ENCODE measurements around the gene GADL1. TPM values are rescaled to one million over a fixed set of nuclear protein-coding genes. Genes with fewer than 3 reads are reported as not detected.

GADL1 gene
- total RNA-seq, 1 experiment from 2014 or later, result 0.09 TPM

DNA sequence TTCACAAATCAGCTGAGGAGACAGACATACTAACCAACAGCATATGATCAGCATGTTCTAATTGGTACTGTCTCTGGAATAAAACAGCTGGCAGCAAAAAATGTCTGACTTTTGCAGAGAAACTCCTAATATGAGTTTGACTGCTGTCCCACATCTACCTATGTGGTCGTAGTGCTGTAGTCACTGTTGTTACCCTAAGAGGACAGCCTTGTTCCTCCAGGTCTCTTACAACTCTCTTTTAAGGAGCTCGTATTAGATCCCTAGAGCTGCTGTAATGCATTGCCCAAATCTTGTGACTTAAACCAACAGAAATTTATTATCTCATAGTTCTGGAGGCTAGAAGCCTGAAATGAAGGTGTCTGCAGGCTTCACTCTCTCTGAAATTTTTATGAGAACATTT is 195.9 kb downstream of the GADL1 start:
- Mint-ChIP-seq H3K4me1 (peaks cover 33 to 43% of the 10 kb centered on the region in 2 experiments), H3K27me3 (ENCODE audit: low read depth) (no peaks in the 10 kb centered on the region), H3K4me3 (no peak overlapping the region), H3K27ac (no peak overlapping the region), H3K9me3 (peaks cover 20 to 28% of the 10 kb centered on the region in 2 experiments), H3K36me3 (ENCODE audit: insufficient read depth in 1 of 3, low read depth in 3 of 3) (peaks cover 27 to 32% (median 28%) of the 10 kb centered on the region in 3 experiments)
- H3K4me1 ChIP-seq (ENCODE audit: insufficient read depth, low read length), result peaks cover 6% of the 10 kb centered on the region; the same call in 1 of the 2 replicates
- no peak overlapping the region for H3T11ph ChIP-seq (ENCODE audit: low read length)
- TF ChIP-seq, protein P1, sequence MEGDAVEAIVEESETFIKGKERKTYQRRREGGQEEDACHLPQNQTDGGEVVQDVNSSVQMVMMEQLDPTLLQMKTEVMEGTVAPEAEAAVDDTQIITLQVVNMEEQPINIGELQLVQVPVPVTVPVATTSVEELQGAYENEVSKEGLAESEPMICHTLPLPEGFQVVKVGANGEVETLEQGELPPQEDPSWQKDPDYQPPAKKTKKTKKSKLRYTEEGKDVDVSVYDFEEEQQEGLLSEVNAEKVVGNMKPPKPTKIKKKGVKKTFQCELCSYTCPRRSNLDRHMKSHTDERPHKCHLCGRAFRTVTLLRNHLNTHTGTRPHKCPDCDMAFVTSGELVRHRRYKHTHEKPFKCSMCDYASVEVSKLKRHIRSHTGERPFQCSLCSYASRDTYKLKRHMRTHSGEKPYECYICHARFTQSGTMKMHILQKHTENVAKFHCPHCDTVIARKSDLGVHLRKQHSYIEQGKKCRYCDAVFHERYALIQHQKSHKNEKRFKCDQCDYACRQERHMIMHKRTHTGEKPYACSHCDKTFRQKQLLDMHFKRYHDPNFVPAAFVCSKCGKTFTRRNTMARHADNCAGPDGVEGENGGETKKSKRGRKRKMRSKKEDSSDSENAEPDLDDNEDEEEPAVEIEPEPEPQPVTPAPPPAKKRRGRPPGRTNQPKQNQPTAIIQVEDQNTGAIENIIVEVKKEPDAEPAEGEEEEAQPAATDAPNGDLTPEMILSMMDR (conservative IDR thresholded peaks at IDR 0.05), result no peak
- H2AFZ ChIP-seq (ENCODE audit: low read length), result no peak overlapping the region
- H2BK12ac ChIP-seq (ENCODE audit: insufficient read length, low read depth, low read length), result no peak overlapping the region
- no peaks in the 10 kb centered on the region for H3K23me2 ChIP-seq (ENCODE audit: insufficient read length, low read depth, low read length, poor library complexity, severe bottlenecking)
- no peak overlapping the region for H4K8ac ChIP-seq (replicated peaks; ENCODE audit: insufficient read length, low read depth, low read length)
- no peak overlapping the region for H4K91ac ChIP-seq (ENCODE audit: insufficient read length, low read depth, low read length)
- no peak for DNase-seq
- no peaks in the 10 kb centered on the region for H4K20me1 ChIP-seq (ENCODE audit: control insufficient read depth, insufficient read depth, insufficient read length)
- H2BK5ac ChIP-seq (ENCODE audit: insufficient read length, low read length), result no peak overlapping the region
- no peak overlapping the region for H2BK15ac ChIP-seq (ENCODE audit: low read depth, low read length)
- H3K14ac ChIP-seq (ENCODE audit: insufficient read depth, low read length), result no peak overlapping the region
- no peak overlapping the region for H3K4me2 ChIP-seq (ENCODE audit: insufficient read depth, insufficient read length, low read length)
- no peak overlapping the region for H3K56ac ChIP-seq (ENCODE audit: insufficient read length, low read depth, low read length)
- H3K9ac ChIP-seq (ENCODE audit: extremely low read depth, insufficient read length, low read length), result no peak overlapping the region
- H2BK20ac ChIP-seq (ENCODE audit: low read depth, low read length, poor library complexity, severe bottlenecking), result no peak overlapping the region
- peaks cover 10% of the 10 kb centered on the region for H3K9me3 ChIP-seq (ENCODE audit: control insufficient read depth, low read depth, low read length)
- no peak overlapping the region for H3K27ac ChIP-seq (ENCODE audit: insufficient read length, low read depth, low read length)
- H3K79me2 ChIP-seq (ENCODE audit: insufficient read depth, low read length), result no peaks in the 10 kb centered on the region
- no peak overlapping the region for H3K18ac ChIP-seq (ENCODE audit: insufficient read length, low read depth, low read length)
- H3K27me3 ChIP-seq (ENCODE audit: insufficient read depth, low read length), result no peaks in the 10 kb centered on the region
- no peak overlapping the region for H3K23ac ChIP-seq (ENCODE audit: insufficient read length, low read depth, low read length)
- no CpG with 5 or more reads among the region's 2 CpGs for WGBS (ENCODE audit: extremely low coverage, insufficient read length, low lambda C conversion rate)
- no peak overlapping the region for H3K4ac ChIP-seq (ENCODE audit: low read depth, low read length)
- no peak overlapping the region for H4K5ac ChIP-seq (ENCODE audit: insufficient read length, low read depth, low read length)
- H3K79me1 ChIP-seq (ENCODE audit: insufficient read depth, low read depth, low read length, poor library complexity, severe bottlenecking), result no peaks in the 10 kb centered on the region
- H2AK5ac ChIP-seq (ENCODE audit: insufficient read length, low read length), result no peak overlapping the region
- no peak overlapping the region for H2BK120ac ChIP-seq (ENCODE audit: low read depth, low read length, poor library complexity, severe bottlenecking)

All from H9 (cell line).